K562 (cell line): ENCODE results near the gene C6orf47. TPM values are rescaled to one million over a fixed set of nuclear protein-coding genes. Genes with fewer than 3 reads are reported as not detected.

Source experiments
- E2F5 ChIP-seq: sonication (generic); formaldehyde crosslinking; IDR thresholded peaks from 2 replicates; pipeline ENCODE4 v1.8.0; 2022; ENCODE audit warnings: mild to moderate bottlenecking, missing genetic modification reagents
- FOXO4 ChIP-seq: fragments of 450-650 bp; formaldehyde crosslinking; IDR thresholded peaks from 2 replicates; pipeline ENCODE4 v1.4.0; 2020; ENCODE audit warnings: mild to moderate bottlenecking, moderate library complexity
- GABPB1 ChIP-seq: sonication (generic); formaldehyde crosslinking; IDR thresholded peaks from 2 replicates; pipeline ENCODE4 v1.8.0; 2022; ENCODE audit warnings: mild to moderate bottlenecking, missing genetic modification reagents
- GTF2B ChIP-seq: IDR thresholded peaks from 2 replicates; pipeline ENCODE4 v1.6.1; 2011; ENCODE audit not compliant: insufficient read length; ENCODE audit errors: extremely low read depth
- GTF2F1 ChIP-seq: IDR thresholded peaks from 2 replicates; pipeline ENCODE4 v1.6.1; 2011; ENCODE audit warnings: low read depth, low read length, improper control_type of control experiment
- HDAC2 ChIP-seq: fragments of 450-650 bp; IDR thresholded peaks from 2 replicates; pipeline ENCODE4 v1.6.1; 2016; ENCODE audit warnings: mild to moderate bottlenecking
- MAZ ChIP-seq, 2 experiments: fragments of 450-650 bp in 1 of 2; sonication (generic) in 1 of 2; formaldehyde crosslinking; IDR thresholded peaks in 1 of 2; conservative IDR thresholded peaks in 1 of 2; 2 replicates each; pipeline versions ENCODE4 v1.4.0 to v1.5.0; 2020; ENCODE audit warnings: mild to moderate bottlenecking in 1 of 2, missing genetic modification reagents in 1 of 2
- MIER1 ChIP-seq: fragments of 450-650 bp; IDR thresholded peaks from 2 replicates; pipeline ENCODE4 v1.6.1; 2016; ENCODE audit warnings: antibody characterized with exemption, mild to moderate bottlenecking, low read depth
- MTA1 ChIP-seq: fragments of 450-650 bp; IDR thresholded peaks from 2 replicates; pipeline ENCODE4 v1.6.1; 2017; ENCODE audit warnings: borderline replicate concordance
- MTA2 ChIP-seq: fragments of 450-650 bp; IDR thresholded peaks from 2 replicates; pipeline ENCODE4 v1.6.1; 2016; ENCODE audit warnings: low read depth
- NR2C1 ChIP-seq, 2 experiments: fragments of 450-650 bp; IDR thresholded peaks; 2 replicates each; pipeline ENCODE4 v1.6.1; 2017; ENCODE audit warnings: mild to moderate bottlenecking in 2 of 2, antibody characterized with exemption in 1 of 2, inconsistent platforms in 1 of 2, missing compliant biosample characterization in 1 of 2, missing genetic modification characterization in 1 of 2
- RAD51 ChIP-seq: fragments of 450-650 bp; IDR thresholded peaks from 2 replicates; pipeline ENCODE4 v1.7.1; 2016; ENCODE audit warnings: low read depth, mild to moderate bottlenecking, borderline replicate concordance
- SNAPC5 ChIP-seq: fragments of 250-450 bp; sonication (Bioruptor Pico); IDR thresholded peaks from 2 replicates; pipeline ENCODE4 v1.8.0; 2021; ENCODE audit warnings: moderate library complexity, mild to moderate bottlenecking, inconsistent platforms
- TCF7L2 ChIP-seq: fragments of 150-350 bp; IDR thresholded peaks from 2 replicates; pipeline ENCODE4 v1.6.1; 2016; ENCODE audit warnings: low read depth, mild to moderate bottlenecking, low read length, moderate library complexity
- TEAD2 ChIP-seq: fragments of 450-650 bp; IDR thresholded peaks from 2 replicates; pipeline ENCODE4 v1.6.1; 2016; ENCODE audit warnings: missing genetic modification characterization, control low read depth, missing compliant biosample characterization
- THRAP3 ChIP-seq: fragments of 450-650 bp; IDR thresholded peaks from 2 replicates; pipeline ENCODE4 v1.6.1; 2016; ENCODE audit warnings: mild to moderate bottlenecking, inconsistent platforms, borderline replicate concordance
- ZNF140 ChIP-seq: fragments of 250-450 bp; sonication (Bioruptor Pico); IDR thresholded peaks from 2 replicates; pipeline ENCODE4 v1.8.0; 2021; ENCODE audit warnings: moderate library complexity, mild to moderate bottlenecking, inconsistent platforms
- ZNF41 ChIP-seq: fragments of 250-450 bp; sonication (Bioruptor Pico); conservative IDR thresholded peaks from 2 replicates; pipeline ENCODE4 v1.4.0; 2020; ENCODE audit warnings: mild to moderate bottlenecking
- ZZZ3 ChIP-seq: fragments of 450-650 bp; IDR thresholded peaks from 2 replicates; pipeline ENCODE4 v1.6.1; 2016; ENCODE audit warnings: antibody characterized with exemption, mild to moderate bottlenecking, moderate library complexity
- polyA plus RNA-seq, 8 experiments: library from polyadenylated mRNA; depleted of rRNA in 4 of 8; stranded (reverse) in 5 of 8; unstranded in 3 of 8; fragments of >200 nt; fragmentation: Nextera tagmentation in 2 of 8; fragmentation: Illumina TruSeq in 1 of 8; extraction: Ambion mirVana in 2 of 8; extraction: Trizol in 1 of 8; gene quantifications; 2 replicates each; pipeline versions ENCODE4 v1.2.1 to v1.2.3, GENCODE V29; 2011 to 2014; ENCODE audit warnings: inconsistent platforms in 1 of 8, missing spikeins in 1 of 8
- total RNA-seq, 7 experiments: library from RNA; depleted of rRNA in 6 of 7; stranded (reverse); fragments of >200 nt in 6 of 7; fragmentation: Illumina TruSeq in 2 of 7; extraction: Trizol in 2 of 7; gene quantifications; 2 replicates each; pipeline versions ENCODE4 v1.2.1 to v1.2.3, GENCODE V29; 2011 to 2021; ENCODE audit warnings: low replicate concordance in 1 of 7
- TF ChIP-seq, protein P1 (sequence below): sonication (generic); formaldehyde crosslinking; IDR thresholded peaks from 2 replicates; pipeline ENCODE4 v1.8.1; 2022; ENCODE audit warnings: missing genetic modification reagents
- TF ChIP-seq, protein P2 (sequence below): fragments of 450-650 bp; IDR thresholded peaks from 2 replicates; pipeline ENCODE4 v1.6.1; 2016; ENCODE audit warnings: low read depth, mild to moderate bottlenecking, moderate library complexity

The C6orf47 gene
- total and polyA plus RNA-seq, 9 of the 15 experiments (the other 6 are each of a cell fraction or from before 2014, with no cell fraction given): 0.14 to 43.8 (median 27.0) TPM

DNA sequence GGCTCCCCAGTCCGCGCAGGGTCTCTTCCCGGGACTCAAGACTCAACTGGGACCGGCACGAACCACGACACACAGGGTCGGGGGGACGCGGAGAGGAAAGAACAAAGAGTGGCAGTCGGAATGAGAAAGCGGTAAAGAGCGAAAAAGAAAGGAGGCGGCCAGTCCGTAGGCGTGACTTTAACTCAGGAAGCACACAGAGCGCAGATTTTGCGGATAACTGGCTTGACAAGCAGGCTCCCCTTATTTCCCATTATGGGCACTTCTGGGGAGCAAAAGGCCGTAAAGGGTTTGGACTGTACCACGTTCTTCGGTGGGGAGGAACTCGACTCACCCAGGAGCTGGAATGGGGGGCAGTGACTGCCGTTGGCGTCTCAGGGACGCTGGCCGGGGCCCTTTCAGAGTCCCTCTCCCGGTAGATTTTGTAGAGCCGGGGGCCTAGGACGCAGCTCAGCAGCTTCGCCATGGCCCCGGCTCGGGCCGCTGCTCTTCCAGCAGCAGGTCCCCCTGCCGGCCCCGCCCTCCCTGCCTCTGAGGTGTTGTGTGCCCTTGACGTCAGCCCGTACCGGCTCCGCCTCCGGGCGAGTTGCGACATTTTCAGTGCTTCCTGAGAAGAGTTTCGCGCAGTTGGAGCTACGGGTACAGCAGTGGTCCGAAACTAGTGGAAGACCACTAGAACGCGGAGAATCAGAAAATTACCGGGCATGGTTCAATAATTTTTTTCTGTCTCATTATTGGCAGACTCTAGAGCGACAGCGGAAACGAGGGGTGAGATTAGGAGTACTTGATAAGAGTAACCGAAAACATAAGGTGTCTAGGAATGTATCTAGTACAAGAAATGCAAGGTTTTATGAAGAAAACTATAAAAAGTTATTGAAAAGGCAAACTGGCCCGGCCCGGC lies 42.5 kb upstream of the C6orf47 start, which contains the start of gene ABHD16A (continued):
- TF ChIP-seq MAZ (CRISPR knock-in tag; conservative IDR thresholded peaks at IDR 0.05 in 1 of 2, IDR thresholded peaks at IDR 0.05 in 1 of 2): peak; percentile 94 to 99
- no peak for TF ChIP-seq ZNF140 (CRISPR knock-in tag)
- 0 out of 2 replicates have a peak, but pooled peaks have one; percentile 50 for TF ChIP-seq ZNF41 (CRISPR knock-in tag)
- TF ChIP-seq FOXO4 (CRISPR knock-in tag): peak; percentile 65; the same call in 1 of the 2 replicates
- TF ChIP-seq GTF2F1: no peak; the same call in 1 of the 2 replicates
- peak; percentile 95 for TF ChIP-seq TCF7L2
- no peak for TF ChIP-seq ZZZ3
- TF ChIP-seq NR2C1 (IDR thresholded peaks at IDR 0.05): no peak
- no peak for TF ChIP-seq NR2C1 (tag; IDR thresholded peaks at IDR 0.05)
- no peak for TF ChIP-seq SNAPC5
- TF ChIP-seq GTF2B: peak; percentile 45
- TF ChIP-seq MTA2: no peak; the same call in 1 of the 2 replicates
- TF ChIP-seq GABPB1 (CRISPR knock-in tag): peak; percentile 81
- TF ChIP-seq MTA1: peak; percentile 71
- TF ChIP-seq, protein P1, sequence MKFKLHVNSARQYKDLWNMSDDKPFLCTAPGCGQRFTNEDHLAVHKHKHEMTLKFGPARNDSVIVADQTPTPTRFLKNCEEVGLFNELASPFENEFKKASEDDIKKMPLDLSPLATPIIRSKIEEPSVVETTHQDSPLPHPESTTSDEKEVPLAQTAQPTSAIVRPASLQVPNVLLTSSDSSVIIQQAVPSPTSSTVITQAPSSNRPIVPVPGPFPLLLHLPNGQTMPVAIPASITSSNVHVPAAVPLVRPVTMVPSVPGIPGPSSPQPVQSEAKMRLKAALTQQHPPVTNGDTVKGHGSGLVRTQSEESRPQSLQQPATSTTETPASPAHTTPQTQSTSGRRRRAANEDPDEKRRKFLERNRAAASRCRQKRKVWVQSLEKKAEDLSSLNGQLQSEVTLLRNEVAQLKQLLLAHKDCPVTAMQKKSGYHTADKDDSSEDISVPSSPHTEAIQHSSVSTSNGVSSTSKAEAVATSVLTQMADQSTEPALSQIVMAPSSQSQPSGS (CRISPR knock-in tag): 0 out of 2 replicates have a peak, but pooled peaks have one; percentile 43
- TF ChIP-seq E2F5: 0 out of 2 replicates have a peak, but pooled peaks have one; percentile 55
- TF ChIP-seq RAD51: no peak; the same call in 1 of the 2 replicates
- TF ChIP-seq HDAC2: peak; percentile 58
- TF ChIP-seq, protein P2, sequence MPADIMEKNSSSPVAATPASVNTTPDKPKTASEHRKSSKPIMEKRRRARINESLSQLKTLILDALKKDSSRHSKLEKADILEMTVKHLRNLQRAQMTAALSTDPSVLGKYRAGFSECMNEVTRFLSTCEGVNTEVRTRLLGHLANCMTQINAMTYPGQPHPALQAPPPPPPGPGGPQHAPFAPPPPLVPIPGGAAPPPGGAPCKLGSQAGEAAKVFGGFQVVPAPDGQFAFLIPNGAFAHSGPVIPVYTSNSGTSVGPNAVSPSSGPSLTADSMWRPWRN: no peak; the same call in 1 of the 2 replicates
- no peak; the same call in 1 of the 2 replicates for TF ChIP-seq MIER1
- no peak; the same call in 1 of the 2 replicates for TF ChIP-seq TEAD2
- no peak for TF ChIP-seq THRAP3
